Mesodermal cell (in vitro differentiated cells): ENCODE measurements around the gene HABP2.

Source experiments
- H3K27ac ChIP-seq: 2 replicates; pipeline ENCODE4 v1.7.0; 2013; ENCODE audit warnings: mild to moderate bottlenecking, low read depth, low read length, moderate library complexity; ENCODE audit not compliant: severe bottlenecking
- H3K36me3 ChIP-seq: 2 replicates; pipeline ENCODE4 v1.7.1; 2013; ENCODE audit warnings: mild to moderate bottlenecking, low read length, moderate library complexity; ENCODE audit not compliant: control insufficient read depth, insufficient read depth
- H3K4me1 ChIP-seq: one replicate; pipeline ENCODE4 v1.7.1; 2013; ENCODE audit warnings: mild to moderate bottlenecking, low read length; ENCODE audit not compliant: insufficient read depth, control insufficient read depth, poor library complexity, severe bottlenecking
- H3K4me3 ChIP-seq: 2 replicates; pipeline ENCODE4 v1.7.0; 2013; ENCODE audit warnings: low read length, control low read depth, mild to moderate bottlenecking; ENCODE audit not compliant: insufficient read depth, poor library complexity, severe bottlenecking; ENCODE audit errors: extremely low read depth
- H3K9me3 ChIP-seq: 2 replicates; pipeline ENCODE4 v1.7.1; 2013; ENCODE audit warnings: mild to moderate bottlenecking, low read length, moderate library complexity; ENCODE audit not compliant: control insufficient read depth
- WGBS, 2 experiments: methylation state at CpG; one replicate each; pipeline ENCODE4 v1.1.5; 2013; ENCODE audit warnings: missing lambda C conversion rate in 2 of 2; ENCODE audit not compliant: insufficient coverage in 2 of 2; 5-methylcytosine and 5-hydroxymethylcytosine counted together

The HABP2 gene

DNA sequence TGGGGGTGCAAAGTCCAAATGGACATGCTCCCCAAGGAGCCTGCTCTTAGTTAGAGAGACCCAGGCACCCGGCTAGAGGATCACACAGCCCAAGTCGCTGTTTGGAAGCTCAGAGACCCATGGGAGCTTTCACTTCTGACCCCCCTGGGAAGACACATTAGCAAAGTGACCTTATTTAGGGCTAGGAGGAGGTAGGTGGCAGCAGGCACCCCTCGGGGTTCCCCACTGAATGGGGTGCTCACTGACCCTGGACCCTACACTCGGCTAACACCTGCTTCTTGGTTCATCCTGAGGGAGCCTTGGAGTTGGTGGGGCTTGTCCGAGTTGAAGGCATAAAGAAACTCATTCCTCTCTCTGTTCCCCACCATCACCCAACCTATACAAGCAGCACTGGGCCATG is 27.1 kb upstream of the HABP2 start:
- H3K27ac ChIP-seq = no peak overlapping the region
- 93 to 100% methylated on average over 2 of the region's 5 CpGs for WGBS, 2 experiments
- no peaks in the 10 kb centered on the region for H3K9me3 ChIP-seq
- H3K4me1 ChIP-seq = peaks cover 16% of the 10 kb centered on the region
- no peaks in the 10 kb centered on the region for H3K36me3 ChIP-seq
- no peak overlapping the region for H3K4me3 ChIP-seq

DNA sequence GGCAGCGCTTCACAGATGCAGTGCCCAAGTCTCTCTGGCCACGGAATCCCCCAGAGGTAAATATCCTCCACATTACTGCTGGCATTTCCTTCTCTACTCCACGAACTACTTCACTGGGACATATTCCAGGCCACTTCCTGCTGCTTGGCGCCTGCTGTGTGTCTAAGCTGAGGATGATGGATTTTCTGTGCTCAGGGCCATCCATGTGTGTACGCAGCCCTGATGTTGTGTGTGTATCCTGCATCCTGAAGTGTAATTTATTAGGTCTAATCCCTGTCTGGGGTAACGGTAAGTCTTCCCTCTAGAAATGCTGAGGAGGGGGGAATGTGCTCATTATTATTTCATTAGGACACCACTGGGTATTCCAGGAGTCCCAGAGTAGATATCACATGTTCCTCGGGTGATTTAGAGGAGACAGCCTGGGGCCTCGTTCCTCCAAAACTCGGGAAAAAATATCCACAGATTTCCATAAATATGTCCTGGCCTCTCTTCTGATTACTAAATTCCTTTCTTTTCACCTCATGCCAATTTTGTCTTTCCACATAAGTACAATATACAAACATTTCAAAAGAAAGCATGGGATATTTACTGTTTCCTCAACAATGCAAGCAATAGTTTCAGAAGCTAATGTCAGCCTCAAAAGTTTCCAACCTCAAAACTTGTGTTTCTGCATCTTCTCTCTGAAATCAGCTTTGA is 25.5 kb upstream of the HABP2 start:
- Histone ChIP-seq H3K4me3 (no peak overlapping the region), H3K4me1 (peaks cover 16% of the 10 kb centered on the region), H3K9me3 (no peaks in the 10 kb centered on the region), H3K36me3 (no peaks in the 10 kb centered on the region), H3K27ac (no peak overlapping the region)
- 92 to 100% methylated on average over 4 to 9 of the region's 9 CpGs for WGBS, 2 experiments

DNA sequence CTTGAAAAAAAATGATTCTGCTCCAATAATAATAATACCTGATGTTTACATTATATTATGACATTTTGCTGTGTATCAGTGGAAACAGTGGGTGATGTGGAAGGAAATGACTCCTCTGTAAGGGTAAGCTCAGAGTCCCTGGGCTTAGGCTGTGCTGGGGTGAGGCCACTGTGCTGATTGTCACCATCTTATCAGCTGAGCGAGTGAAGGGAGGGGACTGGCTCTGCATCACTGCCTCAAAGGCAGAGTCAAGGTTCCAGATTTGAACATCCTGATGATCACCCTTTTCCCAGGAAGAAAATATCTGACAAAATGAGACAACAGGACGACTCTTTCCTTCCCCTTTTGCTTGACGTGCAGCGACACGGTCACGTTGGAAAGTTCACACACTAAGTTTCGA is 24.0 kb upstream of the HABP2 start:
- WGBS, 2 experiments = 91 to 93% methylated on average over 6 to 7 of the region's 7 CpGs

DNA sequence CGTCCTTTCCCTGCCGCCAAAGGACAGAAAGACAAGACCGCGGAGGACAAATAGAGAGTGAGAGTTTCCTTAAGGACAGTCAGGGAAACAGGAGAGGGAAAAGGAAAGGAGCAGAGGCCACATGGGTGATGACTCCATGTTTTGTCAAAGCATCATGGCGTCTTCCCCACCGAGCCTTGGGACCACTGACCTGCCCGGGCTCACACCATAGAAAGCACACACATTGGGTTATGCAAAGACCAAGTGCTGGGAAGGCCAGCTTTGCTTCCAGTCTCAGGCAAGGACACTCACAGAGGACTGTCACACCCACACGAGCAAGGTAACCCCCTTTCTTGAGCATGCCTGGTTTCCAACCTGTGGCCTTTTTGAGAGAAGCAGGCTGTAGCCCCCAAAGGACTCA is 23.3 kb upstream of the HABP2 start:
- H3K4me1 ChIP-seq = peaks cover 11% of the 10 kb centered on the region
- no peaks in the 10 kb centered on the region for H3K36me3 ChIP-seq
- H3K9me3 ChIP-seq = no peaks in the 10 kb centered on the region
- no peak overlapping the region for H3K4me3 ChIP-seq
- H3K27ac ChIP-seq = no peak overlapping the region
- WGBS, 2 experiments = 94 to 96% methylated on average over 8 of the region's 8 CpGs

More for the DNA sequence above, 24.0 kb upstream of the HABP2 start:
- no peak overlapping the region for H3K4me3 ChIP-seq
- peaks cover 16% of the 10 kb centered on the region for H3K4me1 ChIP-seq
- H3K27ac ChIP-seq = no peak overlapping the region
- no peaks in the 10 kb centered on the region for H3K9me3 ChIP-seq
- no peaks in the 10 kb centered on the region for H3K36me3 ChIP-seq

DNA sequence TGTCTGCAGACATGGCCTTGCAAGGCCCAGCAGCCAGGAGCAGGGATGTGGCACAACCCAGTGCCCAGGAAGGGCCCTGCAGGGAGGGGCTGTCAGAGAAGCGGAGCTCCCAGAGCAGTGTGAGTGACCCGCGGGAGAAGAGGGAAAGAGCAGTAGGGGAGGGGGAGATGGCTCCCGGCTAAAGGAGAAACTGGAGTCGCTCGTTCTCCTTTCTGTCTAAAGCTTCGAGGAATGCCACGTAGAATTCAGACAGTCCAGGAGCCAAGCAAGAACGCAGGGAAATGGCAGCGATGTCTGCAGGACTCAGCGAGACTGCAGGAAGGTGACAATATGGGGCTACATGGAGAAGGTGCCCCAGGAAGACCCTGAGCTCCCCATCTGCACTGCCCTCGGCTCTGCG is 22.4 kb upstream of the HABP2 start:
- Histone ChIP-seq H3K27ac (no peak overlapping the region), H3K9me3 (no peaks in the 10 kb centered on the region), H3K4me3 (no peak overlapping the region), H3K36me3 (no peaks in the 10 kb centered on the region), H3K4me1 (peaks cover 5% of the 10 kb centered on the region)
- 86 to 87% methylated on average over 12 to 13 of the region's 13 CpGs for WGBS, 2 experiments

DNA sequence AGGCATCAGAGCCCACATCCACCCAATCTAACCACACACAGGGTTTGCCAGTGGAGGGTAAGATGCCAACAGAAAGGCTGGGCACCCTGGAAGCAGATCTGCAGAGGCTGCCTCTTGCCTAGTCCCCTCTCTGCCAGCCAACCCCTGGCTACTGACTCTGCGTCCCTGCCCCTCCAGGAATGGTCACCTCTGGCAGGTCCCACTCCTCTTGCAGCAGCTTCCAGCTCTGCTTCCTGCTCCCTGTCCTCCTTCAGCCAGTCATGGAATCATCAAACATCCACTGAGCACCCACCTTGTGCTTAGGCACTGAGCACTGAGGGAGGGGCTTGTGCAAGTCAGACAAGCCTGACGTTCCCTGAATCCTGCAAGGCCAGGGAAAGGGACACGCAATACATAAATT is 20.1 kb upstream of the HABP2 start:
- Histone ChIP-seq H3K36me3 (no peaks in the 10 kb centered on the region), H3K27ac (no peak overlapping the region), H3K4me1 (peaks cover 4% of the 10 kb centered on the region), H3K4me3 (no peak overlapping the region), H3K9me3 (no peaks in the 10 kb centered on the region)
- 86 to 93% methylated on average over 3 of the region's 3 CpGs for WGBS, 2 experiments

DNA sequence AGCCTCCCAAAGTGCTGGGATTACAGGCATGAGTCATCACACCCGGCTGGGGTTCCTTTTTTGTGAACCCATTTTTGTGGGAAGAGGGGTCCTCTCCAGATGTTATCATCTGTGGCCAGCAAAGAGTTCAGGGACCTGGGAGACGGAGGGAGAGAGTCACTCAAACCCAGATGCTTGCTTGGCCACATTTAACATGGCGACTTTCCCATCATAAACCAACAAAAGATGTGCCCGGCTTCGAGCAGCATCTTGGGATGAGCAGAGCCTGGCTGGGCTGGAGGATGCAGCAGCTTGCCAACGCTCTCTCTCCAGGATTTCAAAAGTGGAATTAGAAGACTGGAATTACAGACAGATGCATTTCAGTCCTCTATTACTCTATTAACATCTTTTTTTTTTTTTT is 19.1 kb upstream of the HABP2 start:
- WGBS, 2 experiments = 86 to 96% methylated on average over 5 of the region's 6 CpGs
- no peaks in the 10 kb centered on the region for H3K36me3 ChIP-seq

DNA sequence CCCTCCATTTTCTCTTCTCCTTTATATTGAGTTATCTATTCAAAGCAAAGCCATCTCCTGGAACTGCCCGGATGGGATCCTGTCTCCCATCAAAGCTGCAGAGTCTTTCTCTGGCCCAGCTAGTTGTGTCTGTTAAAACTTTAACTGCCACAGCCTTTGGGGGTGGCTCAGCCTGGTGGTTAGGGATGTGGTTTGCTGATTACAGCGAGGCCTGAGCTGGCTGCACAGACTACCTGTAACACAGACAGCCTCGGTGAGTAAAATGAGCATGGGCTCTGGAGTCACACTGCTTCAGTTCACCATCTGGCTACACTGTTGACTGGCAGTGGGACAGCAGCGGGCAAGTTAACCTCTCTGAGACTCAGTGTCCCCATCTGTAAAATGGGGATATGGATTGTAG is 18.4 kb upstream of the HABP2 start:
- peaks cover under 1% of the 10 kb centered on the region for H3K4me1 ChIP-seq
- H3K9me3 ChIP-seq = no peaks in the 10 kb centered on the region
- no peak overlapping the region for H3K27ac ChIP-seq
- 73 to 95% methylated on average over 3 of the region's 4 CpGs for WGBS, 2 experiments
- H3K4me3 ChIP-seq = no peak overlapping the region
- no peaks in the 10 kb centered on the region for H3K36me3 ChIP-seq

More for the DNA sequence above, 19.1 kb upstream of the HABP2 start:
- Histone ChIP-seq H3K27ac (no peak overlapping the region), H3K4me1 (peaks cover 4% of the 10 kb centered on the region), H3K9me3 (no peaks in the 10 kb centered on the region), H3K4me3 (no peak overlapping the region)

DNA sequence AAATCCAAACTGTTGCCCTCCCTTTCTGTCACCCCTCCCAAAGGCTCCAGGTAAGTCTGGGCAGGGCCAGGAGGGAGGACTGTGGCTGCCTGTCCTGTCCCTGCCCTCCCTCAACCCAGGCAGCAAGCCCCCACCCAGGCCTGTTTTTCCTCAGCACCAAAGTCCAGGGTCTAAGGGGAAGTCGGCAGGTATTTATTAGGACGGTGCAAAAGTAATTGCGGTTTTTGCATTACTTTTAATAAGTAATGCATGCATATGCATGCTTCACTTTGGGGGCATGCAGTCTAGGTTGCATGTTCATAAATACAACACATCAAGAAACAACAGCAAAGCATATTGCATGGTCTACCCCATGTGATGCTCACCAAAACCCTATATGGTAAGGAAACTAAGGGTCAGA is 15.2 kb upstream of the HABP2 start:
- no peak overlapping the region for H3K4me3 ChIP-seq
- no peaks in the 10 kb centered on the region for H3K36me3 ChIP-seq
- H3K4me1 ChIP-seq = peaks cover 14% of the 10 kb centered on the region
- H3K9me3 ChIP-seq = no peaks in the 10 kb centered on the region
- H3K27ac ChIP-seq = no peak overlapping the region
- WGBS, 2 experiments = 83% methylated on average over 1 of the region's 3 CpGs; no CpG with 5 or more reads in 1 of the 2 experiments

DNA sequence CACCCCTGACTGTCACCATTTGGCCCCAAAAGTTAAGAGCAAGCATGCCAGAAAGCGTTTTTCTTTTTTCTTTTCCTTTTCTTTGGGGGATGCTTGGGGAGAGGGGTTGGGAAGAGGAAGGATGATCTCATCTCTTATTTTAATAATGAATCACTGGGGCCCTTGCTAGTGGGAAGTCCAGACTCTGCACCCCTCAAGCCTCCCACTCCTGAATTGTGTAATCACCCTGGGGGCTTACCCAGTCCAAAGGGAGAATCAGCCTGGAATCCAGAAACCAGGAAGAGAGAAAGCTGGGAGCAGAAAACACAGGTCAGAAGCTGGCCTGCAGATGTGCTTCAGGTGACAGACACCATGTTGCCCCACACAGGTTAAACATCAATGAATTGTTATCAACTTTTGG is 14.7 kb upstream of the HABP2 start:
- H3K36me3 ChIP-seq = no peaks in the 10 kb centered on the region
- no peak overlapping the region for H3K27ac ChIP-seq
- no CpG with 5 or more reads among the region's 1 CpG for WGBS, 2 experiments
- H3K4me3 ChIP-seq = no peak overlapping the region
- no peaks in the 10 kb centered on the region for H3K9me3 ChIP-seq
- H3K4me1 ChIP-seq = peaks cover 14% of the 10 kb centered on the region

DNA sequence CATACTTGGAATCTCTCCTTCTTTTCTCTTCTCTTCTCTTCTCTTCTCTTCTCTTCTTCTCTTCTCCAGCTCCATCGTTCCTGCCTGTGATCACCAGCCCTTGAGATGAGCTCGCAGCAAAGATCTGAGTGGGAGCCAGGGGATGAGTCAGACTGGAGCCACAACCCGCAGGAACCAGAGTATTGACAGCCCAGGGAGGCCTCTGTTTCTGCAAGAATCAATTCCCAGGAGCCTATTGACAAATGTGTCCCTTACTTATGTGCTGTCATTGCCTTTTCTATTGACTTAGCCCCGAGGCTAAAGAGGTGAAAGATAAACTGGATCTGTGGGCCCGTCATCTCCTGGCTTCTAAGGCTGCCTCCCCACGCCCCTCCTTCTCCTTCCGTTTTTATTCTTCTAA is 13.1 kb upstream of the HABP2 start:
- Histone ChIP-seq H3K4me3 (no peak overlapping the region), H3K36me3 (no peaks in the 10 kb centered on the region), H3K27ac (no peak overlapping the region), H3K9me3 (no peaks in the 10 kb centered on the region), H3K4me1 (peaks cover 14% of the 10 kb centered on the region)
- 75 to 76% methylated on average over 5 to 7 of the region's 7 CpGs for WGBS, 2 experiments
